ENCODE data around the gene FRY. TPM values are rescaled to one million over a fixed set of nuclear protein-coding genes. Genes with fewer than 3 reads are reported as not detected.
A peak's percentile ranks its signal among the peaks of the same experiment; 100 is the strongest.

The FRY gene
- total and polyA plus RNA-seq, 2 of the 13 experiments (the other 11 are each of a cell fraction or from before 2014, with no cell fraction given) = 8.2 to 13.1 TPM

DNA sequence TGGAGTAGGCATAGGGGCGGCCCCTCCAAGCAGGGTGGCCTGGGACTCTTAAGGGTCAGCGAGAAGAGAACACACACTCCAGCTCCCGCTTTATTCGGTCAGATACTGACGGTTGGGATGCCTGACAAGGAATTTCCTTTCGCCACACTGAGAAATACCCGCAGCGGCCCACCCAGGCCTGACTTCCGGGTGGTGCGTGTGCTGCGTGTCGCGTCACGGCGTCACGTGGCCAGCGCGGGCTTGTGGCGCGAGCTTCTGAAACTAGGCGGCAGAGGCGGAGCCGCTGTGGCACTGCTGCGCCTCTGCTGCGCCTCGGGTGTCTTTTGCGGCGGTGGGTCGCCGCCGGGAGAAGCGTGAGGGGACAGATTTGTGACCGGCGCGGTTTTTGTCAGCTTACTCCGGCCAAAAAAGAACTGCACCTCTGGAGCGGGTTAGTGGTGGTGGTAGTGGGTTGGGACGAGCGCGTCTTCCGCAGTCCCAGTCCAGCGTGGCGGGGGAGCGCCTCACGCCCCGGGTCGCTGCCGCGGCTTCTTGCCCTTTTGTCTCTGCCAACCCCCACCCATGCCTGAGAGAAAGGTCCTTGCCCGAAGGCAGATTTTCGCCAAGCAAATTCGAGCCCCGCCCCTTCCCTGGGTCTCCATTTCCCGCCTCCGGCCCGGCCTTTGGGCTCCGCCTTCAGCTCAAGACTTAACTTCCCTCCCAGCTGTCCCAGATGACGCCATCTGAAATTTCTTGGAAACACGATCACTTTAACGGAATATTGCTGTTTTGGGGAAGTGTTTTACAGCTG is 283.9 kb downstream of the FRY start, which contains the start of the genes BRCA2 and ZAR1L (continued):
- TF ChIP-seq SRSF9 (IDR thresholded peaks at IDR 0.05; ENCODE audit: borderline replicate concordance, insufficient read depth, low read depth, low read length, poor library complexity, severe bottlenecking) (no peak), SMAD3 (CRISPR knock-in tag; IDR thresholded peaks at IDR 0.05) (no peak), ZNF883 (CRISPR knock-in tag; IDR thresholded peaks at IDR 0.05; ENCODE audit: not compliant biosample characterization) (peak; percentile 13), TMF1 (CRISPR knock-in tag; IDR thresholded peaks at IDR 0.05; ENCODE audit: low read depth) (no peak), ZNF616 (CRISPR knock-in tag; IDR thresholded peaks at IDR 0.05; ENCODE audit: low read depth) (no peak), BHLHE40 (IDR thresholded peaks at IDR 0.05; ENCODE audit: low read length) (peak; percentile 70), NFE2L2 (IDR thresholded peaks at IDR 0.05; ENCODE audit: low read length) (no peak), JARID2 (CRISPR knock-in tag; IDR thresholded peaks at IDR 0.05; ENCODE audit: insufficient replicate concordance) (no peak), SP4 (CRISPR knock-in tag; IDR thresholded peaks at IDR 0.05) (peak; percentile 55; the same call in 1 of the 2 replicates), HNF4A (CRISPR knock-in tag; IDR thresholded peaks at IDR 0.05) (no peak), ZNF180 (CRISPR knock-in tag; IDR thresholded peaks at IDR 0.05; ENCODE audit: borderline replicate concordance, low read depth) (no peak), MTF2 (CRISPR knock-in tag; IDR thresholded peaks at IDR 0.05; ENCODE audit: borderline replicate concordance) (no peak), ZNF720 (CRISPR knock-in tag; IDR thresholded peaks at IDR 0.05) (no peak), ZNF101 (CRISPR knock-in tag; IDR thresholded peaks at IDR 0.05; ENCODE audit: borderline replicate concordance, low read depth) (no peak), ZNF484 (CRISPR knock-in tag; IDR thresholded peaks at IDR 0.05; ENCODE audit: borderline replicate concordance, low read depth) (no peak), MYC (CRISPR knock-in tag; IDR thresholded peaks at IDR 0.05; ENCODE audit: borderline replicate concordance) (peak; percentile 90)
- TF ChIP-seq, protein P1, sequence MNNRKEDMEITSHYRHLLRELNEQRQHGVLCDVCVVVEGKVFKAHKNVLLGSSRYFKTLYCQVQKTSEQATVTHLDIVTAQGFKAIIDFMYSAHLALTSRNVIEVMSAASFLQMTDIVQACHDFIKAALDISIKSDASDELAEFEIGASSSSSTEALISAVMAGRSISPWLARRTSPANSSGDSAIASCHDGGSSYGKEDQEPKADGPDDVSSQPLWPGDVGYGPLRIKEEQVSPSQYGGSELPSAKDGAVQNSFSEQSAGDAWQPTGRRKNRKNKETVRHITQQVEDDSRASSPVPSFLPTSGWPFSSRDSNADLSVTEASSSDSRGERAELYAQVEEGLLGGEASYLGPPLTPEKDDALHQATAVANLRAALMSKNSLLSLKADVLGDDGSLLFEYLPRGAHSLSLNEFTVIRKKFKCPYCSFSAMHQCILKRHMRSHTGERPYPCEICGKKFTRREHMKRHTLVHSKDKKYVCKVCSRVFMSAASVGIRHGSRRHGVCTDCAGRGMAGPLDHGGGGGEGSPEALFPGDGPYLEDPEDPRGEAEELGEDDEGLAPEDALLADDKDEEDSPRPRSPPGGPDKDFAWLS (CRISPR knock-in tag; IDR thresholded peaks at IDR 0.05; ENCODE audit: borderline replicate concordance) = no peak
- TF ChIP-seq, protein P2, sequence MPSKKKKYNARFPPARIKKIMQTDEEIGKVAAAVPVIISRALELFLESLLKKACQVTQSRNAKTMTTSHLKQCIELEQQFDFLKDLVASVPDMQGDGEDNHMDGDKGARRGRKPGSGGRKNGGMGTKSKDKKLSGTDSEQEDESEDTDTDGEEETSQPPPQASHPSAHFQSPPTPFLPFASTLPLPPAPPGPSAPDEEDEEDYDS (CRISPR knock-in tag; IDR thresholded peaks at IDR 0.05) = 0 out of 2 replicates have a peak, but pooled peaks have one; percentile 30
- TF ChIP-seq, protein P3, sequence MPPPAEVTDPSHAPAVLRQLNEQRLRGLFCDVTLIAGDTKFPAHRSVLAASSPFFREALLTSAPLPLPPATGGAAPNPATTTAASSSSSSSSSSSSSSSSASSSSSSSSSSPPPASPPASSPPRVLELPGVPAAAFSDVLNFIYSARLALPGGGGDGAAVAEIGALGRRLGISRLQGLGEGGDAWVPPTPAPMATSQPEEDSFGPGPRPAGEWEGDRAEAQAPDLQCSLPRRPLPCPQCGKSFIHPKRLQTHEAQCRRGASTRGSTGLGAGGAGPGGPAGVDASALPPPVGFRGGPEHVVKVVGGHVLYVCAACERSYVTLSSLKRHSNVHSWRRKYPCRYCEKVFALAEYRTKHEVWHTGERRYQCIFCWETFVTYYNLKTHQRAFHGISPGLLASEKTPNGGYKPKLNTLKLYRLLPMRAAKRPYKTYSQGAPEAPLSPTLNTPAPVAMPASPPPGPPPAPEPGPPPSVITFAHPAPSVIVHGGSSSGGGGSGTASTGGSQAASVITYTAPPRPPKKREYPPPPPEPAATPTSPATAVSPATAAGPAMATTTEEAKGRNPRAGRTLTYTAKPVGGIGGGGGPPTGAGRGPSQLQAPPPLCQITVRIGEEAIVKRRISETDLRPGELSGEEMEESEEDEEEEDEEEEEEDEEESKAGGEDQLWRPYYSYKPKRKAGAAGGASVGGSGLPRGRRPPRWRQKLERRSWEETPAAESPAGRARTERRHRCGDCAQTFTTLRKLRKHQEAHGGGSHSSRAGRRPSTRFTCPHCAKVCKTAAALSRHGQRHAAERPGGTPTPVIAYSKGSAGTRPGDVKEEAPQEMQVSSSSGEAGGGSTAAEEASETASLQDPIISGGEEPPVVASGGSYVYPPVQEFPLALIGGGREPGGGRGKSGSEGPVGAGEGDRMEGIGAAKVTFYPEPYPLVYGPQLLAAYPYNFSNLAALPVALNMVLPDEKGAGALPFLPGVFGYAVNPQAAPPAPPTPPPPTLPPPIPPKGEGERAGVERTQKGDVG (CRISPR knock-in tag; IDR thresholded peaks at IDR 0.05; ENCODE audit: borderline replicate concordance) = no peak

Data from HepG2 (cell line).